Activated naive CD4-positive, alpha-beta T cell treated with anti-CD3 and anti-CD28 coated beads, Interleukin-2, amount 10 ng/mL, durations not matched to agents 5 hours and 36 hours (primary cell): ENCODE measurements around the gene BHMT2. TPM values are rescaled to one million over a fixed set of nuclear protein-coding genes. Genes with fewer than 3 reads are reported as not detected.

ENCODE experiments used
- total RNA-seq, 2 experiments: library from RNA; stranded (reverse); gene quantifications; one replicate each; pipeline ENCODE4 v1.2.3, GENCODE V29; 2021

The BHMT2 gene, protein sequence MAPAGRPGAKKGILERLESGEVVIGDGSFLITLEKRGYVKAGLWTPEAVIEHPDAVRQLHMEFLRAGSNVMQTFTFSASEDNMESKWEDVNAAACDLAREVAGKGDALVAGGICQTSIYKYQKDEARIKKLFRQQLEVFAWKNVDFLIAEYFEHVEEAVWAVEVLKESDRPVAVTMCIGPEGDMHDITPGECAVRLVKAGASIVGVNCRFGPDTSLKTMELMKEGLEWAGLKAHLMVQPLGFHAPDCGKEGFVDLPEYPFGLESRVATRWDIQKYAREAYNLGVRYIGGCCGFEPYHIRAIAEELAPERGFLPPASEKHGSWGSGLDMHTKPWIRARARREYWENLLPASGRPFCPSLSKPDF
- not detected for total RNA-seq

DNA sequence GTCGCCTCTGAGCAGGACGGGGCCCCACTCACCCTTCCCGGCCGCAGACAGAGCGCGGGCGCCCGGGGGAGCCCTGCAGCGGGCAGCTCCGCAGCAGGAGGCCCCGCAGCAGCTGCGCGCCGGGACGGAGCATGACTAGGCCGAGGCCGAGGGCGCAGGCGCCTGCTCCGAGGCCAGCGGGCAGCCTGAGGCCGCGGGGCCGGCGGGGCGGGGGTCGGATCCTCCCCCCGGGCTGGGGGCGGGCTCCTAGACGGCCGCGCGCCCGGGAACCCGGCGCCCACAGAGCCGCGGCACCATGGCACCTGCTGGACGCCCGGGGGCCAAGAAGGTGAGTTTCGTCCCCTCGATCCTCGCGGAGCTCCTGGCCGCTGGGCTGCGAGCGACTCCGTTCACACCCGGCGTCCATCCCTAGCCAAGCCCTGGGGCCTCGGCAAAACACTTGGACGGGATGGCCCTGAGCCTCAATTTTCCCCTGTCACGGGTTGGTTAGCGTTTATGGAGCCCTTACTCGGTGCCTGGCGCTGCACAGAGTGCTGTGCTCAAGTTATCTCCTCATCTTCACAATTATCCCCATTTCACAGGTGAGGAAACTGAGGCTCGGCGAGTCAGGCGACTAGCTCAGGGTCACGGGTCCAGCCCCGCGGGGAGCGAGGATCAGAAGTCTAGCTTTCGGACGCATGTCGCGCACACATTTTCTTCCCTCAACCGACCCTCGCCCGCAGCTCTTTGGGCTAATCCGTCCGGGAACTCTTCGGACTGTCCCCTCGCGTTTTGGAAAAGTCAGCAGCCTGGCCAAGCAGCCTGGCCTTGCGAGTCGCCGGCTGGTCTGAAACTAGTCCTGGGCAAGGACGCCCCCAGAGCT lies at the start of gene BHMT2, which contains the start of gene DMGDH:
Gene BHMT2 (plus strand): TSS at position 280 of the 862 bp plus-strand sequence. CDS start 16 bp downstream, at position 296.
Gene DMGDH (minus strand): TSS at position 187 of the 862 bp plus-strand sequence. CDS start 54 bp downstream, at position 133.

DNA sequence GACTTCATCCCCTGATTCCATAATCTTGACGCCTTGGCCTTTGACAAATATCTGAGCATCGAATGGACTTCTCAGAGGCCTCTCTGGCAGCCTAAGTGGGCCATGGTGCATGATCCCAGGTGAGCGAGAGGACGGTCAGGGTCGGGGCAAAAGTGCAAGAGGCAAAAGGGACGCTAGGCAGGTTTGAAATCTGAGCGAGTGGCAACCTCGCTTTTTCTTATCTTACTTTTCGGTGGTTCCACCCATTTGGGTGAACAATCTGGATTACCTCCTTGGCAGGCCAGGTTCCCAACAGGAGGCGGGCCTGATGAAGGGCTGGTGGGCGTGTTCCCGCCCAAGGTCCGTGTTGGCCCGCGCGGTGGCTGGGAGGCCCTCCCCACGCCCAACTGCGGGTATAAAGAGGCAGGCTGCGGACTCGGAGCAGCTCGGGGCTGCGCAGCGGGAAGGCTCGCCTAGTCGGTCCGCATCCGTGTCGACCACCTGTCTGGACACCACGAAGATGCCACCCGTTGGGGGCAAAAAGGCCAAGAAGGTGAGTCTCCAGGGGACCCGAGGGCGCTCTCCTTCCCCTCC lies 41.9 kb downstream of the BHMT2 start, which contains the start of gene BHMT:
Gene BHMT (plus strand): TSS at position 423 of the 573 bp plus-strand sequence. CDS start 77 bp downstream, at position 500.

Other genes starting within 250 kb of the BHMT2 start
- gene ARSB, start 84.5 kb upstream of the BHMT2 start, total RNA-seq: 1 to 10 TPM; 7.9 to 8.6 TPM
- gene DMGDH, start 93 bp upstream of the BHMT2 start, total RNA-seq: under 1 TPM in 1 of 2 experiments, not detected in 1; 0.07 TPM
- not detected for gene BHMT, start 42.0 kb downstream of the BHMT2 start, total RNA-seq
- gene JMY, start 166.4 kb downstream of the BHMT2 start, total RNA-seq: 1 to 10 TPM; 6.5 to 6.8 TPM